ENCODE results near the gene SYNDIG1. TPM values are rescaled to one million over a fixed set of nuclear protein-coding genes. Genes with fewer than 3 reads are reported as not detected.

Gene SYNDIG1
- total RNA-seq, 1 donor from 2014 or later, result 5.6 TPM

- TF ChIP-seq CTCF (IDR thresholded peaks at IDR 0.05), result no peak
- Mint-ChIP-seq H3K4me1 (ENCODE audit: low read depth) (no peaks in the 10 kb centered on the region), H3K9me3 (ENCODE audit: low read depth) (no peaks in the 10 kb centered on the region), H3K27ac (ENCODE audit: unreplicated experiment) (no peak overlapping the region), H3K4me3 (ENCODE audit: unreplicated experiment) (no peak overlapping the region), H3K36me3 (ENCODE audit: low read depth) (no peaks in the 10 kb centered on the region), H3K27me3 (ENCODE audit: low read depth) (peaks cover 44% of the 10 kb centered on the region)
- DNase-seq (ENCODE audit: low spot score), result no peak
These were observed 20.3 kb upstream of the SYNDIG1 start for GRCh38 chr20:24449026-24449720.

- Mint-ChIP-seq H3K27me3 (ENCODE audit: low read depth) (peaks cover 46% of the 10 kb centered on the region), H3K36me3 (ENCODE audit: low read depth) (no peaks in the 10 kb centered on the region), H3K9me3 (ENCODE audit: low read depth) (no peaks in the 10 kb centered on the region), H3K27ac (ENCODE audit: unreplicated experiment) (no peak overlapping the region), H3K4me3 (ENCODE audit: unreplicated experiment) (no peak overlapping the region), H3K4me1 (ENCODE audit: low read depth) (no peaks in the 10 kb centered on the region)
- TF ChIP-seq CTCF (IDR thresholded peaks at IDR 0.05), result no peak
- DNase-seq (ENCODE audit: low spot score), result no peak
These were observed 19.3 kb upstream of the SYNDIG1 start for GRCh38 chr20:24450177-24450576.

- H3K36me3 Mint-ChIP-seq (ENCODE audit: low read depth), result no peaks in the 10 kb centered on the region
These were observed 18.6 kb upstream of the SYNDIG1 start for GRCh38 chr20:24450624-24451376.

GRCh38 chr20:24451428-24451827, 18.0 kb upstream of the SYNDIG1 start:
- TF ChIP-seq CTCF (IDR thresholded peaks at IDR 0.05), result no peak
- no peak overlapping the region for H3K27ac Mint-ChIP-seq (ENCODE audit: unreplicated experiment)
- no peaks in the 10 kb centered on the region for H3K4me1 Mint-ChIP-seq (ENCODE audit: low read depth)
- H3K36me3 Mint-ChIP-seq (ENCODE audit: low read depth), result no peaks in the 10 kb centered on the region
- no peaks in the 10 kb centered on the region for H3K9me3 Mint-ChIP-seq (ENCODE audit: low read depth)
- no peak overlapping the region for H3K4me3 Mint-ChIP-seq (ENCODE audit: unreplicated experiment)
- no peak for DNase-seq (ENCODE audit: low spot score)
- H3K27me3 Mint-ChIP-seq (ENCODE audit: low read depth), result peaks cover 57% of the 10 kb centered on the region

More at GRCh38 chr20:24450624-24451376, 18.6 kb upstream of the SYNDIG1 start:
- DNase-seq (ENCODE audit: low spot score), result no peak
- Mint-ChIP-seq H3K27me3 (ENCODE audit: low read depth) (peaks cover 51% of the 10 kb centered on the region), H3K4me3 (ENCODE audit: unreplicated experiment) (no peak overlapping the region), H3K27ac (ENCODE audit: unreplicated experiment) (no peak overlapping the region), H3K4me1 (ENCODE audit: low read depth) (no peaks in the 10 kb centered on the region), H3K9me3 (ENCODE audit: low read depth) (no peaks in the 10 kb centered on the region)
- TF ChIP-seq CTCF (IDR thresholded peaks at IDR 0.05), result no peak

- no peak for DNase-seq (ENCODE audit: low spot score)
- H3K4me3 Mint-ChIP-seq (ENCODE audit: unreplicated experiment), result no peak overlapping the region
These were observed 17.4 kb upstream of the SYNDIG1 start for GRCh38 chr20:24452016-24452415.

More at GRCh38 chr20:24452016-24452415, 17.4 kb upstream of the SYNDIG1 start:
- Mint-ChIP-seq H3K4me1 (ENCODE audit: low read depth) (no peaks in the 10 kb centered on the region), H3K9me3 (ENCODE audit: low read depth) (no peaks in the 10 kb centered on the region), H3K27ac (ENCODE audit: unreplicated experiment) (no peak overlapping the region), H3K27me3 (ENCODE audit: low read depth) (peaks cover 57% of the 10 kb centered on the region), H3K36me3 (ENCODE audit: low read depth) (no peaks in the 10 kb centered on the region)
- no peak for TF ChIP-seq CTCF (IDR thresholded peaks at IDR 0.05)
